ENCODE results near the gene NARF. TPM values are rescaled to one million over a fixed set of nuclear protein-coding genes. Genes with fewer than 3 reads are reported as not detected.

NARF gene
- total and polyA plus RNA-seq, 2 of the 8 experiments (the other 6 are each of a cell fraction or from before 2014, with no cell fraction given) = 97.4 to 131 TPM

- TF ChIP-seq CBX8 (IDR thresholded peaks at IDR 0.05; ENCODE audit: borderline replicate concordance, low read depth, low read length) (no peak), RXRA (IDR thresholded peaks at IDR 0.05; ENCODE audit: insufficient read depth, low read depth, low read length) (no peak), KDM1A (IDR thresholded peaks at IDR 0.05; ENCODE audit: borderline replicate concordance, low read length) (no peak), BRCA1 (IDR thresholded peaks at IDR 0.05; ENCODE audit: low read depth, low read length) (no peak; the same call in 1 of the 2 replicates), CHD1 (IDR thresholded peaks at IDR 0.05; ENCODE audit: low read depth, low read length) (no peak), SP1 (IDR thresholded peaks at IDR 0.05; ENCODE audit: low read depth, low read length) (no peak), TAF7 (optimal IDR thresholded peaks at IDR 0.05; ENCODE audit: borderline replicate concordance, low read depth, low read length) (no peak)
Observed at GRCh38 chr17:82496529-82497434, 38.2 kb downstream of the NARF start (continued).
